Posterior cingulate gyrus (tissue), 11 donors: Measurements from ENCODE around the gene IRAK2.

ENCODE experiments used
- DNase-seq, 10 donors: peaks; one replicate each; pipeline versions ENCODE4 v3.0.0 to v3.0.0-alpha.2; 2020 to 2021; ENCODE audit warnings: mixed read lengths in 3 of 10
- intact Hi-C: fragments of 100-400 bp; cut with DNase I; formaldehyde crosslinking; loops from one replicate; pipeline ENCODE4 v1.15.1; 2023

The IRAK2 gene

GRCh38 chr3:10273702-10274305 lies 109.1 kb downstream of the IRAK2 start:
- DNase-seq: no peak
- intact Hi-C loops: no loop called here

DNA sequence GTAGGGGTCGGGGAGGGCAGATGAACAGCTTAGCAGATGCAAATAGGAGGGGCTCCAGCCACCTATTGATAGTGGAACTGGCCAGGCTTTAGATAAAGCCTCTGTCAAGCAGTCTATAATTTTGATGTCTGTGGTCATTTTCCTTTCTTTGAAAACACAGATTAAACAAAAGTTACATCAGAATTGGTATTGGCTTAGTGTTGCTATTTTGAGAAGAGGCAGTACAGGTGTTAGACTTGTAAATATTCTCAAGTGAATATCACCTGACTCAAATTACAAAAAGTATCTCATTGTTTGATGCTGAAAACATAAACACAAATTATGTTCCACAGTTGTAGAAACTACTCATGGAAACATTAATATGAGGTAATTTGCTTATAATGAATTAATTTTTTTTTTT lies 109.9 kb downstream of the IRAK2 start:
- intact Hi-C loops: no loop called here
- no peak for DNase-seq

GRCh38 chr3:10277115-10277625 lies 112.5 kb downstream of the IRAK2 start:
- peak in 1 of 10 donors; percentile 39 for DNase-seq
- intact Hi-C loops: no loop called here

GRCh38 chr3:10278501-10278900 lies 113.8 kb downstream of the IRAK2 start:
- intact Hi-C loops: no loop called here

GRCh38 chr3:10279384-10280176 lies 114.9 kb downstream of the IRAK2 start:
- peak in 3 of 10 donors; percentile 54 to 73 (median 55) for DNase-seq
- intact Hi-C loops: no loop called here

More at GRCh38 chr3:10278501-10278900, 113.8 kb downstream of the IRAK2 start:
- peak in 3 of 10 donors; percentile 39 to 75 (median 61) for DNase-seq

DNA sequence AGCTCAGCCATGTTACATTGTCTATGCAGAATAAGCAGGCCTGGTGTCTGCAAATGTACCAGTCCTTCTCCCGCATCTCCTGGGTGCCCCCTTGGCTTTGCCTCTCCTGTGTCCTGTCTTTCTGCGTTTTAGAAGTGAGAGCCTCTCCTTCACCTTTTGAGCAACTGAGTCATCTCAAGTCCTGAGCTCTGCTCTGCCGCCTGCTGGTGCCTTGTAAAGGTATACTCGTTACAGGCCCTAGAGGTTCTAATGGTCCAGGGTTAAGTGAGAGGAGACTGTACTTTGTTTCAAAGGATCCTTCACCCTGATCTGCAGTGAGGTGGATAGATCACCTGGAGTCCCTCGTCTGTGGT lies 115.4 kb downstream of the IRAK2 start:
- DNase-seq: peak in 3 of 10 donors; percentile 29 to 60 (median 54)
- intact Hi-C loops: no loop called here

DNA sequence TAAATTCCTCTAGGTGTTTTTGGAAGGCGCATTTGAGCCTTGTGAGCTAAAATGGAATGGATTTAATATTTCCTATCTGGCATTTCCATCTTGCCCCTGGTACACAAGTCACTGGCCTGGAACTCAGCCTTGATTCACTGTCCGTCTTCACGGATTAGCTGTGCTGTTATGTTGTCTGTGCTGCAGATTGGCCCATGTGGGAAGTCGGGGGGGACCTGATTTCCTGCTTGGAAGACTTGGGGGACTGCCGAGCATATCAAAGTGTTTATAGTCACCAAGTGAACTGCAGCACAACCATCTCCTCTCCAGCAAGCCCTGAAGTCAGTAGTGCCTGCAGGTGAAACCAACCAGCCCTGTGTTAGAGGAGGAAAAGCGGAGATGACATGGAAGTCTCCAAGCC lies 115.9 kb downstream of the IRAK2 start:
- intact Hi-C loops: no loop called here
- peak in 2 of 10 donors; percentile 8 to 55 for DNase-seq

- DNase-seq: no peak
- intact Hi-C loops: no loop called here
Measured at GRCh38 chr3:10281951-10282350, 117.2 kb downstream of the IRAK2 start.

DNA sequence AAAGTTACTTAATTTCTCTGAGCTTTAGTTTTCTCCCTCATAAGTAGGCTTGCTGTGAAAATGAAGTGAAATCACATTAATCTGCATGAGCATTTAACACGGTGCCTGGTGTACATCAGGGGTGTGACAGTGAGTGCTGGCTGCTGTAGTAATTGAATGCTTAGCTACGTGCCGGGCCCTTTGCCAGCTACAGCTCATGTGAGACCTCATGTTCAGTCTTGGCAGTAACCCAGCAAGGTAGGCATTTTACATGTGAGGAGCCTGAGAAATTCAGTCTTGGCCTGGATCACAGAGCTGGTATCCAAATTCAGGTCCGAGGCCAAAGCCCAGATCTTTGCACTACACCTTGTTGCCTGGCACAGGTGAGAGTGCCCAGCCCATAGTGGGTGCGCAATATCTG lies 118.9 kb downstream of the IRAK2 start:
- peak in 3 of 10 donors; percentile 13 to 41 (median 25) for DNase-seq
- intact Hi-C loops: no loop called here

- intact Hi-C loops: no loop called here
- DNase-seq: peak in 1 of 10 donors; percentile 50
Measured at GRCh38 chr3:10284496-10284895, 119.8 kb downstream of the IRAK2 start.

- peak in 7 of 10 donors; percentile 29 to 92 (median 61) for DNase-seq
Measured at GRCh38 chr3:10285272-10286132, 120.8 kb downstream of the IRAK2 start.

GRCh38 chr3:10286133-10286524 lies 121.4 kb downstream of the IRAK2 start:
- intact Hi-C loops: no loop called here
- DNase-seq: no peak

More at GRCh38 chr3:10285272-10286132, 120.8 kb downstream of the IRAK2 start:
- intact Hi-C loops: no loop called here

DNA sequence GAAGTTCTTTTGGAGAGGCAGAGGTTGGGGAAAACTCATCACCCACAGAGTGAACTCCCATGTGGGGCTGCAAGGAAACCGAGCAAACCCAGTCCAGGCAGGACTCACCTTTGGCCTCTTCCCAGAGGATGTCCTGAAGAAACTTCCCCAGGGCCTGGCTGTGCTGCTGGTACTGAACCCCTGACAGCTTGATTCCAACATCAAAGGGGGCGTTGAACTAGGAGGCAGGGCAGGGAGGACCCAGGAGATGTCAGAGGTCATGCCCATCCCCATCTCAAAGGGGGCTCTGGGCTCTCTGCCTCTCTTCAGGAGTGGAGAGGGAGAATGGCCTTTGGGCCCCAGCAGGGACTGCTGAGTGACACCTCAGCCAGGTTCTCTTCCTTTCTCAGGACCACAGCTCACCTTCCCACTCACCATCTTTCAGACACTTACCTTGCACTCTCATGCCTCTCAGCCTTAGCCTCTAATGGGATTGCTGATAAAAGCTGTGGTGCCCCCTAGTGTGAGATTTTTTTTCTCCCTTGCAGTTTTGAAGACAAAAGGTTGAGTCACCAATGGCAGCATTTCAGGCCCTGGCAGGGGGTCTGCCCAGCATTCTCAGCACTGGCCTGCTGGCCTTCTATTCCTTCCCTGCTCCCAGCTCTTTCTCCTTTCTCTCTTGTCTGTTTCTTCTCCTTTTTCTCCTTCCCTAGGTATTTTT lies 122.0 kb downstream of the IRAK2 start:
- intact Hi-C loops: no loop called here

GRCh38 chr3:10287936-10288574 lies 123.3 kb downstream of the IRAK2 start:
- DNase-seq: peak in 2 of 10 donors; percentile 20 to 73
- intact Hi-C loops: no loop called here

More for the DNA sequence above, 122.0 kb downstream of the IRAK2 start:
- peak in 3 of 10 donors; percentile 42 to 63 (median 46) for DNase-seq

- intact Hi-C loops: no loop called here
Measured at GRCh38 chr3:10288575-10288960, 123.8 kb downstream of the IRAK2 start.

GRCh38 chr3:10289077-10289476 lies 124.4 kb downstream of the IRAK2 start:
- intact Hi-C loops: no loop called here
- peak in 2 of 10 donors; percentile 71 to 86 for DNase-seq

More at GRCh38 chr3:10288575-10288960, 123.8 kb downstream of the IRAK2 start:
- peak in 2 of 10 donors; percentile 21 to 52 for DNase-seq

GRCh38 chr3:10289787-10290355 lies 125.2 kb downstream of the IRAK2 start:
- intact Hi-C loops: no loop called here
- DNase-seq: peak in 2 of 10 donors; percentile 37 to 57

GRCh38 chr3:10290481-10291176 lies 125.9 kb downstream of the IRAK2 start:
- DNase-seq: peak in 1 of 10 donors; percentile 37
- intact Hi-C loops: no loop called here
